ENCODE results near the gene PHLDA3.

Gene PHLDA3

GRCh38 chr1:201514466-201514865 is 45.5 kb upstream of the PHLDA3 start:
- peaks cover 30% of the 10 kb centered on the region for H3K4me1 ChIP-seq (ENCODE audit: insufficient read depth, low read length, severe bottlenecking)
- H3K4me2 ChIP-seq (ENCODE audit: low read length) = no peak overlapping the region
- H3K9ac ChIP-seq (ENCODE audit: low read length) = no peak overlapping the region
- no peak overlapping the region for H2AFZ ChIP-seq (ENCODE audit: low read length)
- TF ChIP-seq EZH2 (IDR thresholded peaks at IDR 0.05; ENCODE audit: borderline replicate concordance, low read length) = no peak
- no peak for TF ChIP-seq CTCF (IDR thresholded peaks at IDR 0.05; ENCODE audit: low read length)
- H3K4me3 ChIP-seq (ENCODE audit: low read depth, low read length, poor library complexity, severe bottlenecking) = no peak overlapping the region
- no peaks in the 10 kb centered on the region for H3K9me3 ChIP-seq (ENCODE audit: low read length)
- H3F3A ChIP-seq (ENCODE audit: insufficient read depth, low read length) = no peaks in the 10 kb centered on the region
- H3K27ac ChIP-seq (ENCODE audit: low read depth, low read length, poor library complexity, severe bottlenecking) = no peak overlapping the region
- no peaks in the 10 kb centered on the region for H3K79me2 ChIP-seq (ENCODE audit: insufficient read depth, low read length)
- no peaks in the 10 kb centered on the region for H3K9me2 ChIP-seq (ENCODE audit: low read depth, low read length)
- no peaks in the 10 kb centered on the region for H3K36me3 ChIP-seq (ENCODE audit: insufficient read depth, low read length)
- no peaks in the 10 kb centered on the region for H3K27me3 ChIP-seq (ENCODE audit: insufficient read depth, low read length)
- H4K20me1 ChIP-seq (ENCODE audit: insufficient read depth, low read length) = no peaks in the 10 kb centered on the region

- no peak overlapping the region for H3K4me3 ChIP-seq (ENCODE audit: low read depth, low read length, poor library complexity, severe bottlenecking)
- H3K27me3 ChIP-seq (ENCODE audit: insufficient read depth, low read length) = no peaks in the 10 kb centered on the region
- H3K9me2 ChIP-seq (ENCODE audit: low read depth, low read length) = no peaks in the 10 kb centered on the region
- H3K4me1 ChIP-seq (ENCODE audit: insufficient read depth, low read length, severe bottlenecking) = peaks cover 31% of the 10 kb centered on the region
- H3K36me3 ChIP-seq (ENCODE audit: insufficient read depth, low read length) = no peaks in the 10 kb centered on the region
- H3K9ac ChIP-seq (ENCODE audit: low read length) = no peak overlapping the region
- no peaks in the 10 kb centered on the region for H3F3A ChIP-seq (ENCODE audit: insufficient read depth, low read length)
- H3K4me2 ChIP-seq (ENCODE audit: low read length) = no peak overlapping the region
- H3K27ac ChIP-seq (ENCODE audit: low read depth, low read length, poor library complexity, severe bottlenecking) = no peak overlapping the region
- H2AFZ ChIP-seq (ENCODE audit: low read length) = no peak overlapping the region
- H3K79me2 ChIP-seq (ENCODE audit: insufficient read depth, low read length) = no peaks in the 10 kb centered on the region
- H3K9me3 ChIP-seq (ENCODE audit: low read length) = no peaks in the 10 kb centered on the region
- no peaks in the 10 kb centered on the region for H4K20me1 ChIP-seq (ENCODE audit: insufficient read depth, low read length)
- TF ChIP-seq CTCF (IDR thresholded peaks at IDR 0.05; ENCODE audit: low read length) (no peak), EZH2 (IDR thresholded peaks at IDR 0.05; ENCODE audit: borderline replicate concordance, low read length) (no peak)
These were observed 44.7 kb upstream of the PHLDA3 start for GRCh38 chr1:201513498-201514243.

GRCh38 chr1:201511941-201512539 is 43.1 kb upstream of the PHLDA3 start:
- TF ChIP-seq CTCF (IDR thresholded peaks at IDR 0.05; ENCODE audit: low read length) = no peak
- no peaks in the 10 kb centered on the region for H3K36me3 ChIP-seq (ENCODE audit: insufficient read depth, low read length)
- H3F3A ChIP-seq (ENCODE audit: insufficient read depth, low read length) = no peaks in the 10 kb centered on the region
- no peak overlapping the region for H2AFZ ChIP-seq (ENCODE audit: low read length)
- H3K27me3 ChIP-seq (ENCODE audit: insufficient read depth, low read length) = no peaks in the 10 kb centered on the region
- peaks cover 47% of the 10 kb centered on the region for H3K4me1 ChIP-seq (ENCODE audit: insufficient read depth, low read length, severe bottlenecking)
- no peaks in the 10 kb centered on the region for H3K79me2 ChIP-seq (ENCODE audit: insufficient read depth, low read length)
- no peaks in the 10 kb centered on the region for H4K20me1 ChIP-seq (ENCODE audit: insufficient read depth, low read length)
- H3K4me3 ChIP-seq (ENCODE audit: low read depth, low read length, poor library complexity, severe bottlenecking) = no peak overlapping the region
- H3K9me2 ChIP-seq (ENCODE audit: low read depth, low read length) = no peaks in the 10 kb centered on the region
- peak overlapping the region; percentile 33; the same call in 1 of the 2 replicates for H3K4me2 ChIP-seq (ENCODE audit: low read length)
- no peaks in the 10 kb centered on the region for H3K9me3 ChIP-seq (ENCODE audit: low read length)
- peak overlapping the region; percentile 63 for H3K27ac ChIP-seq (ENCODE audit: low read depth, low read length, poor library complexity, severe bottlenecking)
- H3K9ac ChIP-seq (ENCODE audit: low read length) = peak overlapping the region; percentile 6; the same call in 1 of the 2 replicates
